Ovary (tissue), 3 donors: Measurements from ENCODE around the gene FIZ1.

Experiments used
- CTCF ChIP-seq, 3 donors: fragments of 450-650 bp in 2 of 3; fragments of 200-600 bp in 1 of 3; IDR thresholded peaks; one replicate each; pipeline versions ENCODE4 v1.5.1 to v1.8.0; 2016 to 2022; ENCODE audit warnings: antibody characterized with exemption in 3 of 3, mild to moderate bottlenecking in 1 of 3
- EP300 ChIP-seq: sonication (generic); formaldehyde crosslinking; IDR thresholded peaks from one replicate; pipeline ENCODE4 v1.6.1; 2017; ENCODE audit warnings: antibody characterized with exemption
- POLR2A ChIP-seq: fragments of 450-650 bp; IDR thresholded peaks from one replicate; pipeline ENCODE4 v1.6.1; 2017; ENCODE audit warnings: antibody characterized with exemption, mild to moderate bottlenecking, moderate library complexity
- donor health status: DM: no; HTN: no; CAD: no.

- TF ChIP-seq CTCF (IDR thresholded peaks at IDR 0.05) = no peak
- TF ChIP-seq POLR2A = no peak
- TF ChIP-seq EP300 = no peak
Observed at GRCh38 chr19:55567708-55568328, 31.5 kb downstream of the FIZ1 start.
